NOMO-1 treated with dmso at 0.1 percent for 144 hours (cell line): Measurements from ENCODE around the gene SLC35F3.
A peak's percentile ranks its signal among the peaks of the same experiment; 100 is the strongest.
"Not testable (repeated sequence)": the region's sequence is repeated elsewhere in the genome, so short reads cannot be mapped to it uniquely, and the experiment has no call there.

Experiments
- DNase-seq: peaks from one replicate; lab custom pipeline; 2025; ENCODE audit not compliant: unreplicated experiment; lab: John Stamatoyannopoulos, UW

SLC35F3 gene

DNA sequence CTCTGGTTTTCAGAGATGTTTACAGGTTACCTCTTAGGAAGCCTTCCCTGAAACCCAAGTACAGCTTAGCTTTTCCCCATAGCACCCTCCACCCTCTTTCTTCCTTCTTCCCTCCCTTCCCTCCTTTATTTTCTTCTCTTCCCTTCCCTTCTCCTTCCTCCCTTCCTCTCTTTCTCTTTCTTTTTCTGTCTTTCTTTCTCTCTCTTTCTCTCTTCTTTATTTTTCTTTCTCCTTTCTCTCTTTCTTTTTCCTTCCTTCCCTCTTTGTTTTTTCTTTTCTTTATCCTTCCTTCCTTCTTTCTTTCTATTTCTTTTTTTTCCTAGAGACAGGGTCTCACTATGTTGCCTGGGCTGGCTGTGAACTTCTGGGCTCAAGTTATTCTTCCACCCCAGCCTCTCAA lies 231.6 kb downstream of the SLC35F3 start:
- no peak for DNase-seq

DNA sequence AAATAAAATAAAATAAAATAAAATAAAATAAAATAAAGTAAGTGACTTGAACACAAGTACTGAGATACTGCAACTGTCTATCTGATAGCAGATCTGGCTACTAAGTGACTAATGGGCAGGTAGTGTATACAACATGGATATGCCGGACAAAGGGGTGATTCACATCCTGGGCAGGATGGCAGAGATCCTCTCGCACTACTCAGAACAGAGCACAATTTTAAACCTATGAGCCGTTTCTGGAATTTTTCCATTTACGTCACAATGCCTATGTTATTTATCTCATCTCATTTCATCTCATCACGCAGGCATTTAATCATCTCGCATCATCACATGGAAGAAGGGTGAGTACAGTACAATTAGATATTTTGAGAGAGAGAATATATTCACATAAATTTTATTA lies 235.5 kb downstream of the SLC35F3 start:
- no peak for DNase-seq

DNA sequence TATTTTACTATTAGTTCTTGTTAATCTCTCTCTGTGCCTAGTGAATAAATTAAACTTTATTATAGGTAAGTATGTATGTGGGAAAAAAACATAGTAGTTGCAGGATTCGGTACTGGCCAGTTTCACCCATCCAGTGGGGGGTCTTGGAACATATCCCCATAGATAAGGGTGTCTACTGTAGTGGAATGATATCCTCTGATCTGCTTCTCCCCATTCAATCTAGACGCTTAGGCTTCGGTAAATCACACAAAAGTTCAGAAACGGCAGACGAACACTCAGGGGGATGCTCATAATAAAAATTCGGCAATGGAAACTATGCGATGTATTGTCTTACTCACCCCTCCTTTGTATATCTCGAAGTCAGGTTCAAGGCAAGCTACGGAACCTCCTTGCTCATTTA lies 235.9 kb downstream of the SLC35F3 start:
- no peak for DNase-seq

DNA sequence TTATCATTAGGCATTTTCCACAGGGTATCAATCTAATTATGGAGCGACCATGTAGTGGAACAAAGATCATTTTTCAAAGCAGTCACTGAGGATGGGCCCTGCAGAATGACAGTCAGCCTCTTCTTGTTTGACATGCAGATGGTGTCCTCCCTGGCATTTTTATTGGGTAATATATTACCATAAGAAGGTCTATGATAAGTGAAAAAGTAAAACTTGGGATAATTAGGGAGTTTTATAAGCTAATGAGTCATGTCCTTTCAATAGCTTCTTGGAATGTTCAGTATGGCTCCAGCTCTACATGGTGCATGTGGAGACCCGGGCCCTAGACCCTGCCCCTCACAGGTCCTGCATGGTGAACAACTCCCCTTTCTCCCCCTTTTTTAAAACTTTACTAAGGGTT lies 236.5 kb downstream of the SLC35F3 start:
- no peak for DNase-seq

DNA sequence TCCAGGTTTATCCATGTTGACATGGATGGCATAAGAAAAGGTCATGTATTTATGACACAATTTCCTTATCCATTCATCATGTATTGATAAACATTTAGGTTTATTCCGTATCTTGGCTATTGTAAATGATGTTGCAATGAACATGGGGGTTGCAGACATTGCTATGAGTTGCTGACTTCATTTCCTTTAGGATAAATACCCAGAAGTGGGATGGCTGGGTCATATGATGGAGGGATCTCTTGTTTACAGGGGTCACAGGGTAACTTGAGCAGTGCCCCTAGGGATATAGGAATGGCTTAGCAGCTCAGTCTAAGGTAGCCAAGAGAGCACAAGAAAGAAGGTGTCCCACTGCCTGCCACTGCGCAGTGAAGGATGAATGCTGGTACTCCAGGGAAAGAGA lies 239.2 kb downstream of the SLC35F3 start:
- DNase-seq, result no peak

DNA sequence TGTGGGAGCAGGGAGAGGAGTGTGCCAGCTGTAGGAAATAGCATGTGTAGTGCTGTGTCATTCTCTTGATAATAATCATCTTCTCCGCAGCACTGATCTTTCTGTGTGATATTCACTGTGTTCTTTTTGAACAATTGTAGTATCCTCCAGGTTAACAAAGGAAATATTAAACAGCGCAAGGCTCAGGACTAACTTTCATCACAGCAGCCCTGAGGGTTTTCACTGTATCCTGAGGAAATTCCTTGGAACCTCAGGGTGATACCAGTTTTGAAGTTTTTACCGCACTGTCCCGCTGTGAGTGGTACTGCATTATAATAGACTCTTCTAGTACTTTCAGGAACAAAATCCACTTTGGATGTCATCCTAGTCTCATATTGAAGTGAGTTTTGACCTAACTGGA lies 240.4 kb downstream of the SLC35F3 start:
- no peak for DNase-seq

DNA sequence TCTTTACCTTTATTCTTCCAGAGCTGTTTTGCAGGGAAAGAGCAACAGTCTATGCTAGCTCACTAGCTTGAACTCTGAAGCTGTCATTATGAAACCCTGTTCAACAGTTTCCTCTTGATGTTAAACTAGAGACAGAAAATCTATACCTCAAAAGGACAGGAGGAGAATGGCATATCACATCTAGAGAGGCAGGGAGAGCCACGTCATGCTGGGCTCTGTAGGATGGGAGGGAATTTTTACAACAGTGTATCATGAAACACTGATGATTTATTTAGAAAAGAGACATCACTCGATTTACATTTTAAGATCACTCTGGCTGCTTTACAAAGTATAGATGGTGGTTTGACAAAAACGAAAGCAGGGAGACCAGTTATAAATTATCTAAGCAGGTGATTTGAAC lies 243.9 kb downstream of the SLC35F3 start:
- DNase-seq, result no peak

DNA sequence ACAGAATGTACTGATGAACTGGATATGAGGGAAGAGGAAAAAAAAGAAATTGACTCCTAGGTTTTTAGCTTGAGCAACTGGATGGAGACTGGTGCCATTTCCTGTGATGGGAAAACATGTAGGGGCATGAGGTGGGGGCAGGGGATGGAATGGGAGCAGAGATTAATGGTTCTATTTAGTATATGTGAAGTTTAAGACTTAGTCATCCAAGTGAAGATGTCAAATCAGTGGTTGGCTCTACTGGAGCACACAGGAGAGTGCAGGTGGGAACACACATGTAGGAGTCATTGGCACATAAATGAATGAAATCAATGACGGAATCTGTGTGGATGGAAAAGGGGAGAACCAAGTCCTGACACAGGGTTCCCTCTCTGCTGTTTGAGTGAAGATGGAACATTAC lies 244.3 kb downstream of the SLC35F3 start:
- no peak for DNase-seq

DNA sequence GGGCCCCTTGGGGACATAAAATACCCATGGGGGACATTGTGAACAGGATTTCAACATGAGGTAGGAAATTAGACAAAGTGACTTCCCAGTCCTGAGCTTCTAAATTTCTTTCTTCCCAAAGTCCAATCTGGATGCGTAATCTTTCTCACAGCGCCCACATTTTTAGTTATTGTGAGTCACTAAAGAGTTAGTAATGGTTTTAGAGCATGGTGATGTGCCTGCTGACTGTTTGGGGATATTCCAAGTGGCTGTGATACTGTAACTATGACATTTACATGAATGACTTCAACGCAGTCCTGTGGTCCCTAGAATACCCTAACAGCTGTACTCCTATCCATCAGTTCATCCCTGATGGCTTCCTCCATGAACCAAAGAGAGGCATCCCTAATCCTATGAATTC lies 244.7 kb downstream of the SLC35F3 start:
- DNase-seq, result no peak

DNA sequence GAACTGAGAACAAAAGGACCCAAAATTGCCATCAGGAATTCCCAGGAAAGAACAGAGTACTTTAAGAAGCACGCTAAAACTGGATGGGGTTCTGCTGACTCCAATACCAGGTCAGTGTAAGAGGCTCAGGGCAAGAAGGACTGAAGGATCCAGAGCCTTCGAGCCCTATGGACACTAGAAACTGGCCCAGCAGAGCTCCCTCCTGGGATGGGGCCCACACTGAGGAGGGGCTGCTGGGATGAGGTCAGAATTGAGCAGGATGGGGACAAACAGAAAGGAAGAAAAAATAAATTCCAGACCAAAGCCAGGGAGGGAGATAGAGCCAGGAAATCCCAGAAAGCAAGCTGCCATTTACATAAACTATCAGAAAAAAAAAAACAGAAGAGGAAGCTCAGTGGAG lies 246.4 kb downstream of the SLC35F3 start:
- DNase-seq, result no peak

DNA sequence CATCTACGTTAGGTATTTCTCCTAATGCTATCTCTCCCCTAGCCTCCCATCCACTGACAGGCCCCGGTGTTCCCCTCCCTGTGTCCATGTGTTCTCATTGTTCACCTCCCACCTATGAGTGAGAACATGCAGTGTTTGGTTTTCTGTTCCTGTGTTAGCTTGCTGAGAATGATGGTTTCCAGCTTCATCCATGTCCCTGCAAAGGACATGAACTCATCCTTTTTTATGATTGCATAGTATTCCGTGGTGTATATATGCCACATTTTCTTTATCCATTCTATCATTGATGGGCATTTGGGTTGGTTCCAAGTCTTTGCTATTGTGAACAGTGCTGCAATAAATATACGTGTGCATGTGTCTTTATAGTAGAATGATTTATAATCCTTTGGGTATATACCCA lies 247.9 kb downstream of the SLC35F3 start:
- not testable (repeated sequence) for DNase-seq

DNA sequence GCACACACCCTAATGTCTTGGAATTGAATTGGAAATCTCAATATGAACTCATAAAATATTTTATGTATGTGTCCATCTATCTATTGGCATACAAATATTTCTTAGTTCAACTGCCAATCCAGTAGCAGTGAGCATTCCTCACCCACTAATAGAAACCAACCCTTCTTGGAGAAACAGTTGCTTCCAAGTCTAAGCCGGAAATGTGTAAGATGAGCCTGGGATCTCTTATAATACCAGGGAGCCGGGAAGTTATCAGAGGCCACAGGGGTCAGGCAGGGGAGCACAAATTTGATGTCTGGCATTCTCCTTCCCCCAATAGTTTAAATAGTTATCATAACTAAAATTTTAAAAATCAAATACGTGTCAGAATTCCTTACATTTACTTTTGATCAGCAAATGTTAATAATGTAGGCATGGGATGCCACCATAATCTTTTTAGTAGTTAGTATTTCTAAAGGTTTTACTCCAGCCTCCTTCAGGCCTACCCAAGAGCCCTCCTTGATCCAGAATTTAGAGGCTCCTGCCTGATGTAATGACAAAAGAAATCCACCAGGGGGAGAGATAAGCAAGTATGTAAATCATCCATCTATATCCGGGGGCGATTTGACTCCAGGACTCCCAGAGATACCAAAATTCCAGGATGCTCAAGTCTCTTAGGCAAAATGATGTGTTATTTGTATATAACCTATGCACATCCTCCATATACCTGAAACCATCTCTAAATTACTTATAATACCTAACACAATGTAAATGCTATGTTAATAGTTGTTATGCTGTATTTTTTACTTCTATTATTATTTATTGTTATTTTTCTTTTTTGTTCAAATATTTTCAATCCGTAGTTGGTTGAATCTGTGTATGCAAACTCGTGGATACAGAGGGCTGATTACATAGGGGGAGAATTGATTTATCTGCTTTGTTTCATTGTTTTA lies 250.1 kb downstream of the SLC35F3 start:
- DNase-seq, result peak; percentile 1

DNA sequence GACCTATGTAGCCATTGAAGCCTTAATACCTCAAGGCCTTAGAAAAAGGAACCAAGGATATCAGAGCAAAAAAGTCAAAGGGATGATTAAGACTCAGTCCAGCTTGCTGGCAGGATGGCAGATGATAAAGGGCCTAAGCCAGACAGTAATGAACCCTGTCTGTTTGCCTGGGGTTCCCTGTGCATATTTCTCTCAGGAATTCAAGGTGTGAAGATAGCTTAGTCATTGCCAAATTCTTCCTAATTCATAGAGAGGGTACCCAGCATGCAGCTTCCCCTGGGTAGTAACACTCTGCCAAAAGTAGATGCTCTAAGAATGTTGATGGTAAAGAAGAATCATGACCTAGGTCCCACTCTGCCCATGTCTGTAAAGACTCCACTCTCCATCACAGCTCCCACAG lies 258.2 kb downstream of the SLC35F3 start:
- no peak for DNase-seq

DNA sequence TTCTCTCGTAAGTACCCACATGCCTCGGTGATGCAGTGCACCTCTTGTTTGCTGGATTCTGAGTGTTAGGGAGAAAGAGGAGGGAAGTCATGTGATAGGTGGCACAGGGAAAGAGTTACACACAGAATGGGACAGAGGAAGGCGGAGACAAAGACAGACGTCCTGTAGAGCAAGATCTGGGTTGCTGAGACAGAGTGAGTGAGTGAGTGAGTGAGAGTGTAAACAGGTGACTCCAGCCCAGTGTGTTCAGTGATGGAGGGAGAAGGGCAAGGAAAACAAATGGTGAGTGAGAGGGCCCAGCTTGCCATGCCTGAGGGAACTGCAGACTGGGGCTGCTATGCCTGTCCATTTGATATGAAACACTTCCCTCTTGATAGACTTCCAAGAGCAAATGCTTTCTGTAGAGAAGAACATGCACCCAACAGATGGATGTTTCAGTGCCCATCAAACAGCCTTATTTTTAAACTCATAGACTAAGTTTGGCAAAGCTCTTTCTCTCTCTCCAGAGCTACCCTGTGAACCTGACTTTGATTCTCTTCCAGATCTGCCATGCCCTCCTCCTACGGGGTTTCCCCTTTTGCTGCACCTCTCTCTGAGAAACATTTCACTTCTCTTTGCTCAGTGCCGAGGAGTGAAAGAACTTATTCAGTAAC lies 258.9 kb downstream of the SLC35F3 start:
- no peak for DNase-seq

DNA sequence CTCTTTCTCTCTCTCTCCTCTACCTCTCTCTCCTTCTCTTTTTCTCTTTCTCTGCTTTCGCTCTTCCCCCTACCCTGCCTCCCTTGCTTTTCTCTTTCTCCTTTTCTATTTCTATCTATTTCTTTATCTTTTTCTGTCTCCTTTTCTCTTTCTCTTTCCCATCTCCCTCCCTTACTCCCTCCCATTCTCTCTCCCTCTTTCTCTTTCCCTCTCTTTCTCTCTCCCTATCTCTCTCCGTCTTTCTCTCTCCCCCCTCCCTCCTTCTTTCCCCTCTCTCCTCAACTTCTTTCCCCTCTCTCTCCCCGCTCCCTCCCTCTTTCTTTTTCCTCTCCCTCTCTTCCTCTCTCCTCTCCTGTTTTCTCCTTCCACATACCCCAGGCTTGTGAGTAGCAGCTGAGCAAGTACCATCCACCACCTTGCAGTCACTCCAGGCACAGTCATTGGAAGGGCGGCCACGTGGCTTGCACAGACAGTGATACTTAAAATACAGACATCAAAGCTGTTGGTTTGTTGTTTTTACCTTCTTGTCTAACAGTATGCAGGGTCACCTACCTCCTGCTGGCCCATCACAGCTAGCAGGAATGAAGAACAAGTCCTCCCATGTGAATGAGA lies 259.7 kb downstream of the SLC35F3 start:
- DNase-seq, result no peak

DNA sequence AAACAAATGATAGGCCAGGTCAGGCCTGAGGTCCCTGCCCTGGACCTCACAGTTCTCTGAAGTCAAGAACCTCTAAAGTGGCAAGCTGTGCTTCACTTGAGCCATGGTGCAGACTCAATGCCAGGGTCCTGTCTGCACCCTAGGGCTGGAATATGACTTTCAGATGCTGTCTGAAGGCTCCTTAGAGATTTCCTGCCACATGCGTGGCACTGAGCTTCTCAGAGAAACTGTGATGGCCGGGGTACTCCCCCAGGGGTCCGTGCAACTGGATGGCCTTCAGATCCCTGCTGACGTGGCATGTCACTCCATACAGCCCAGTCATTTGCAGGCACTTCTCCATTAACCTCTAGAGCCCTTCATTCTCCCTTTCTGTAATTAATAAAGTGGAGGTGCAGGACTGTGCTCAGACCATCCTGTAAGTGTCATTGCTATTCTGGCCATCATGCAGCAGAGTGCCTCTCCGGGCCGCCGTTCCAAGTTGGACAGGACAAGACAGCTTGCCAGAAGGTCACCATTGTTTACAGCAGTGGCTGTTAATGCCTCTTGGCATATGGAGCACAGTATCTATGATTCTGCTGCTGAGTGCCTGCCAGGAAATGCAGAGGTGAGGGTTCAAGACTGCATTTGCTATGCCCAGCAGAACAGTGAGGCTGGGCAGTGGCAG lies 263.7 kb downstream of the SLC35F3 start:
- no peak for DNase-seq

DNA sequence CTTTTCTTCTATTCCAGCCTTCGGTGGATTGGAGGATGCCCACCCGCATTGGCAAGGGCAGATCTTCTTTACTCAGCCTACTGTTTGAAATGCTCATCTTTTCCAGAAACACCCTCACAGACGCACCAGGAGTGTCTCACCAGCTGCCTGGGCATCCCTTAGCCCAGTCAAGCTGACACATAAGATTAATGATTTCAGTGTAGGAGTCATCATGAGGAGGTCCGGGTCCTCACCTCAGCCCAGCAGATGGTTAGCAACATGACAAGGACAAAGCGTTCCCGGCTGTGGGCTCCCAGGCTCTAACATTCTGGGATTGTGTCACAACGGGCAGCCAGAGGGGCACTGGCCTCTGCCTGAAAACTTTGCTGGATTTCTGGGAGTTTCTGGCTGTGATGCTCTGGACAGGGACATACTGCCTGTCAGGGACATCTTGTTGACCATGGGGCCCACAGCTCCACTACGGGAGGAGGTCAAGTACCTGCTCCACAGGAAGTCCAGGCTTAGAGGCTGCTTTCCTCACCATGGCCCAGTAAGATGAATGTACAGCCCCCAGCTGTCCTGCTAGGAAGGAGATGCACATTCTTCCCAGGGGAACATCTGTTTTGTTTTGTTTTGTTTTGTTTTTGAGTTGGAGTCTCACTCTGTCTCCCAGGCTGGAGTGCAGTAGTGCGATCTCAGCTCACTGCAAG lies 264.8 kb downstream of the SLC35F3 start:
- no peak for DNase-seq

DNA sequence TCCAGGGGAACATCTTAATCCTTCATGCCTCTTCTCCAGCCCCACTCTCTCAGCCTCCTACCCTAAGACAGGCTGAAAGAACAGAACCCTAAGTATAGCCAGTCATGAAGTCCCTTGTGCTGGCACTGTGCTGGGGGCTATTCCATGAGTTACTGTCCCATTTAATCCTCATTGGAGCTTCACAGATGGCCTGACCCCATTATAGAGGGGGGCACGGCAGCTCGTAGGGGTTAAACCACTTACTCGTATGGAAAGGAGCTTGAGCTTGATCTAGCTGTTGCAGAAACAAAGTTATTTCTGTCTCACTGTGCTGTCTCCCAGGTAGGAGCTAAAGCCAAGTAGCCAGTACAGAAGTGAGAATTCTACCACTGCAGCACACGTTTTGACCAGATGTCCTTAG lies 265.6 kb downstream of the SLC35F3 start:
- DNase-seq, result no peak

DNA sequence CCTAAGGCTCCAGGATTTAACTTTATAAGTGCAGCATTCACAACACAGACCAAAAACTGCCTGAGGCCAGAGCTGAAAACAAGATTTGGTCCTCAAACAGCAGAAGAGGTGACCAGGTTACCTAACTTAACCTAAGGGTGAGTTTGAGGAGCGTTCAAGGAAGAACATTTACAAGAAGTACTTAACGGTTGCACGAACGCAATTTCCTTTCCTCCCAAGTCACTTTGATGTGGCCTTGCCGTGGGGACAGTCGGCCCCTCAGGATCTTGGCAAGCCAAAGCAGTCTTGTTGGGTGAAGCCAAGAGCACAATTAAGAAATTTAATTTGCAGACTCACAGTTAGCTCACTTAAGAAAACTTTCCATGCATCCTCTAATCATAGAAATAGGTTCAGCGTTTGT lies 266.1 kb downstream of the SLC35F3 start:
- peak; percentile 3 for DNase-seq

DNA sequence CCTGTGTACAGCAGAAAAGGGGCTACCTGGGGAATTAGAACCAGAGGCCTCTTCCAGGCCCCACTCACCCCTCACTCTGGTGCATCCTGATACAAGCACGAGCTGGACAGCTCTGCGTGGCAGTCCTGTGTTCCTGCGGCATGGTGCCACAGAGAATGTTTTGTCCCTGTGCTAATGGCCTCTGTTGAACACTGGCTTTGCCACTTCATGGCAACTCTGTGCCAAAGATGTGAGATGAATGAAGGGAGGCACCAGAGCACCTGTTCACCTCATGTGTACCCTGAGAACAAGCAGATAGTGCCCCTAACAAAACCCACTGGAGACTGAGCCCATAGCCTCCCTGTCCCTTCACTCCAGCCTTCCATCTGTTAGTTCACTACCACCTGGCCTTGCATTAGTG lies 269.5 kb downstream of the SLC35F3 start:
- DNase-seq, result no peak

DNA sequence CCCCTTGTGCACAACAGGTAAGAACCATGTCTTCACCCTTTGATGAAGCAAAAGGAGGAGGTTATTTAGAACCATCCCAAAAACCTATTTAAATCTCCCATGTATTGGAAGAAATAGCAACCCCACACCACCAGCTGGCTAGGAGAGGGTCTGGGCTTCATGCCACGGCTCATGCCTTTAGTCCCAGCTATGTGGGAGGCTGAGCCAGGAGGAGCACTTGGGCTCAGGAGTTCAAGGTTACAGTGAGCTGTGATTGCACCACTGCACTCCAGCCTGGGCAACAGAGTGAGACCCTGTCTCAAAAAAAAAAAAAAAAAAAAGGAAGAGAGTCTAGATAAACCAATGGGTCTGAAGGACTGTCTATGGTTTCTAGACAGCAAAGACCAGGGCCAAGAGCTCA lies 270.9 kb downstream of the SLC35F3 start:
- DNase-seq, result no peak
